Measurements from ENCODE around the gene BNIP2.

BNIP2 gene

GRCh38 chr15:59662260-59662659, 26.9 kb downstream of the BNIP2 start:
- no peak for TF ChIP-seq CTCF (IDR thresholded peaks at IDR 0.05; ENCODE audit: control extremely low read depth, extremely low read depth, low read depth, missing control alignments)
- ChIA-PET POLR2A (no interaction called here), CTCF (interaction anchor here (1.2 to 1.4 kb wide), 2 partner anchors 18 to 19 kb away, joined by 3 to 4 read pairs; no protein-coding TSS in a partner anchor)
- no peak for DNase-seq (ENCODE audit: extremely low spot score)

- CTCF ChIA-PET = no interaction called here
- DNase-seq (ENCODE audit: extremely low spot score) = no peak
These were observed 29.8 kb downstream of the BNIP2 start for GRCh38 chr15:59659366-59659765.

GRCh38 chr15:59657635-59658125, 31.4 kb downstream of the BNIP2 start:
- CTCF ChIA-PET = interaction anchor here (0.9 to 1.7 kb wide), 6 partner anchors 9 to 125 kb away, joined by 3 to 7 read pairs (median 4); no protein-coding TSS in a partner anchor

More at GRCh38 chr15:59659366-59659765, 29.8 kb downstream of the BNIP2 start:
- TF ChIP-seq CTCF (IDR thresholded peaks at IDR 0.05; ENCODE audit: control extremely low read depth, extremely low read depth, low read depth, missing control alignments) = no peak
- POLR2A ChIA-PET = no interaction called here

GRCh38 chr15:59656897-59657634, 32.1 kb downstream of the BNIP2 start, which contains the start of gene GTF2A2:
Gene GTF2A2 (minus strand): TSS chr15:59657515. CDS start chr15:59652277, 5,238 bp downstream.
- CTCF ChIA-PET = interaction anchor here (0.9 to 1.7 kb wide), 6 partner anchors 9 to 124 kb away, joined by 3 to 7 read pairs (median 4); no protein-coding TSS in a partner anchor
- no peak for TF ChIP-seq CTCF (IDR thresholded peaks at IDR 0.05; ENCODE audit: control extremely low read depth, extremely low read depth, low read depth, missing control alignments)
- DNase-seq (ENCODE audit: extremely low spot score) = peak; percentile 95
- POLR2A ChIA-PET = interaction anchor here (0.5 to 0.6 kb wide), 2 partner anchors 33 to 741 kb away, joined by 3 to 4 read pairs; no protein-coding TSS in a partner anchor

More at GRCh38 chr15:59657635-59658125, 31.4 kb downstream of the BNIP2 start:
- no peak for DNase-seq (ENCODE audit: extremely low spot score)
- TF ChIP-seq CTCF (IDR thresholded peaks at IDR 0.05; ENCODE audit: control extremely low read depth, extremely low read depth, low read depth, missing control alignments) = no peak
- POLR2A ChIA-PET = interaction anchor here (0.5 to 0.6 kb wide), 2 partner anchors 32 to 741 kb away, joined by 3 to 4 read pairs; no protein-coding TSS in a partner anchor

- no peak for DNase-seq (ENCODE audit: extremely low spot score)
- ChIA-PET POLR2A (no interaction called here), CTCF (interaction anchor here (1.2 to 2.5 kb wide), 4 partner anchors 9 to 121 kb away, joined by 3 to 10 read pairs (median 6); no protein-coding TSS in a partner anchor)
- no peak for TF ChIP-seq CTCF (IDR thresholded peaks at IDR 0.05; ENCODE audit: control extremely low read depth, extremely low read depth, low read depth, missing control alignments)
These were observed 35.1 kb downstream of the BNIP2 start for GRCh38 chr15:59654046-59654445.

GRCh38 chr15:59649603-59650002, 39.5 kb downstream of the BNIP2 start:
- CTCF ChIA-PET = interaction anchor here (1.0 kb wide), 1 partner anchor 39 kb away, joined by 3 read pairs; the partner anchor contains the start of gene BNIP2
- POLR2A ChIA-PET = no interaction called here
- no peak for TF ChIP-seq CTCF (IDR thresholded peaks at IDR 0.05; ENCODE audit: control extremely low read depth, extremely low read depth, low read depth, missing control alignments)
- no peak for DNase-seq (ENCODE audit: extremely low spot score)

Data from GM10248 (cell line).